VCaP (cell line): ENCODE measurements around the gene MCTP1.

Experiments
- H3K27ac ChIP-seq: fragments of 450-650 bp; 2 replicates; pipeline ENCODE4 v1.5.1; 2017
- TF ChIP-seq, protein P1 (sequence below): fragments of 450-650 bp; conservative IDR thresholded peaks from 2 replicates; pipeline ENCODE4 v1.5.1; 2017; ENCODE audit warnings: mild to moderate bottlenecking, moderate library complexity

The MCTP1 gene

GRCh38 chr5:94674490-94675382, 610.2 kb downstream of the MCTP1 start:
- H3K27ac ChIP-seq: no peak overlapping the region
- TF ChIP-seq, protein P1, sequence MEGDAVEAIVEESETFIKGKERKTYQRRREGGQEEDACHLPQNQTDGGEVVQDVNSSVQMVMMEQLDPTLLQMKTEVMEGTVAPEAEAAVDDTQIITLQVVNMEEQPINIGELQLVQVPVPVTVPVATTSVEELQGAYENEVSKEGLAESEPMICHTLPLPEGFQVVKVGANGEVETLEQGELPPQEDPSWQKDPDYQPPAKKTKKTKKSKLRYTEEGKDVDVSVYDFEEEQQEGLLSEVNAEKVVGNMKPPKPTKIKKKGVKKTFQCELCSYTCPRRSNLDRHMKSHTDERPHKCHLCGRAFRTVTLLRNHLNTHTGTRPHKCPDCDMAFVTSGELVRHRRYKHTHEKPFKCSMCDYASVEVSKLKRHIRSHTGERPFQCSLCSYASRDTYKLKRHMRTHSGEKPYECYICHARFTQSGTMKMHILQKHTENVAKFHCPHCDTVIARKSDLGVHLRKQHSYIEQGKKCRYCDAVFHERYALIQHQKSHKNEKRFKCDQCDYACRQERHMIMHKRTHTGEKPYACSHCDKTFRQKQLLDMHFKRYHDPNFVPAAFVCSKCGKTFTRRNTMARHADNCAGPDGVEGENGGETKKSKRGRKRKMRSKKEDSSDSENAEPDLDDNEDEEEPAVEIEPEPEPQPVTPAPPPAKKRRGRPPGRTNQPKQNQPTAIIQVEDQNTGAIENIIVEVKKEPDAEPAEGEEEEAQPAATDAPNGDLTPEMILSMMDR: no peak

DNA sequence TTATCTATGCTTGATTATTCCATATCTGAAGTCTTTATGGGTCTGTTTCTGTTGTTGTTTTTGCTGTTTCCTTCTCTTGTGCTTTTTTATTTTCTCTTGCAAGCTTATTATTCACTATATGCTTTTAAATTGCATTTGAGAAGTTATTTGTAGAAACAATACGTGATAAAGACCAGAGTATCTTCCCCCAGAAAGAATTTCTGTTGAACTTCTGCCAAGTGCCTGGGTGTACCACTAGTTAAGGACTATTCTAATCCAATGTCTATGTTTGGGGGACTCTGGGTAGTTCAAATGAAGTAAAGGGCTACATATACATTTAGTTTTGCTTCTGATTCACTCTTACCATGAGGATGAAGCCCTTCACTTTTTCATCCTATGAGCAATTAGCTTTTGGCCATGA, 612.1 kb downstream of the MCTP1 start:
- H3K27ac ChIP-seq: no peak overlapping the region
- TF ChIP-seq, protein P1: no peak

GRCh38 chr5:94670726-94671125, 614.2 kb downstream of the MCTP1 start:
- H3K27ac ChIP-seq: no peak overlapping the region
- TF ChIP-seq, protein P1: no peak

- no peak overlapping the region for H3K27ac ChIP-seq
- TF ChIP-seq, protein P1: no peak
Measured at GRCh38 chr5:94667937-94668336, 617.0 kb downstream of the MCTP1 start.

GRCh38 chr5:94661086-94661485, 623.8 kb downstream of the MCTP1 start:
- no peak overlapping the region for H3K27ac ChIP-seq
- TF ChIP-seq, protein P1: no peak

- TF ChIP-seq, protein P1: no peak
Measured at GRCh38 chr5:94660506-94660905, 624.4 kb downstream of the MCTP1 start.

GRCh38 chr5:94658272-94658671, 626.6 kb downstream of the MCTP1 start:
- TF ChIP-seq, protein P1: no peak
- no peak overlapping the region for H3K27ac ChIP-seq

More at GRCh38 chr5:94660506-94660905, 624.4 kb downstream of the MCTP1 start:
- no peak overlapping the region for H3K27ac ChIP-seq
